H1 (cell line): ENCODE data around the gene NAALADL1. TPM values are rescaled to one million over a fixed set of nuclear protein-coding genes. Genes with fewer than 3 reads are reported as not detected.

Source experiments
- CTCF ChIA-PET: fragments of 300-600 bp; sonication (Branson Sonifier 250); formaldehyde crosslinking; loops from one replicate; lab custom pipeline; 2021; ENCODE audit not compliant: partially characterized antibody; lab: Charles Lee
- POLR2A ChIA-PET: fragments of 300-600 bp; sonication (Branson Sonifier 250); formaldehyde crosslinking; loops from one replicate; lab custom pipeline; 2021; ENCODE audit warnings: inconsistent platforms; ENCODE audit not compliant: partially characterized antibody; lab: Charles Lee
- DNase-seq, 2 experiments: peaks; one replicate each; pipeline versions ENCODE4 v3.0.0 to v3.0.0-alpha.2; 2010 to 2022; ENCODE audit warnings: low spot score in 2 of 2, low read depth in 1 of 2, mixed read lengths in 1 of 2
- FAIRE-seq: peaks from 2 replicates; lab custom pipeline; 2011; peaks lifted over from hg19 to GRCh38; lab: Jason Lieb, UNC
- H2AFZ ChIP-seq: 2 replicates; pipeline ENCODE4 v1.8.1; 2012; ENCODE audit warnings: low read length, inconsistent platforms
- H2AK5ac ChIP-seq: 2 replicates; pipeline ENCODE4 v1.6.1; 2013; ENCODE audit warnings: low read depth, low read length
- H2BK120ac ChIP-seq: replicated peaks from 2 replicates; pipeline ENCODE3; 2013; ENCODE audit warnings: low read depth, low read length, inconsistent platforms
- H2BK12ac ChIP-seq: 2 replicates; pipeline ENCODE4 v1.6.1; 2013; ENCODE audit warnings: low read depth, low read length
- H2BK15ac ChIP-seq: 2 replicates; pipeline ENCODE4 v1.6.1; 2013; ENCODE audit warnings: low read length
- H2BK20ac ChIP-seq: 2 replicates; pipeline ENCODE4 v1.6.1; 2013; ENCODE audit warnings: low read length
- H2BK5ac ChIP-seq: 2 replicates; pipeline ENCODE4 v1.6.1; 2013; ENCODE audit warnings: low read depth, low read length
- H3K14ac ChIP-seq: 2 replicates; pipeline ENCODE4 v1.6.1; 2013; ENCODE audit warnings: inconsistent platforms; ENCODE audit not compliant: insufficient read length
- H3K18ac ChIP-seq: 2 replicates; pipeline ENCODE4 v1.6.1; 2013; ENCODE audit warnings: low read length; ENCODE audit errors: extremely low read depth
- H3K23ac ChIP-seq: 2 replicates; pipeline ENCODE4 v1.6.1; 2013; ENCODE audit warnings: inconsistent platforms; ENCODE audit not compliant: insufficient read length
- H3K23me2 ChIP-seq: 2 replicates; pipeline ENCODE4 v1.6.1; 2013; ENCODE audit warnings: low read depth, low read length
- H3K27ac ChIP-seq: 2 replicates; pipeline ENCODE4 v1.6.1; 2011; ENCODE audit warnings: low read depth, low read length, inconsistent platforms
- H3K27me3 ChIP-seq, 4 experiments: replicated peaks in 1 of 4; 1 replicate in 1 of 4; 2 replicates in 3 of 4; pipeline versions ENCODE4 v1.6.1 to v1.8.1; 2011 to 2013; ENCODE audit warnings: low read length in 3 of 4, mild to moderate bottlenecking in 3 of 4, inconsistent platforms in 2 of 4, mixed read lengths in 2 of 4, moderate library complexity in 1 of 4; ENCODE audit not compliant: control insufficient read depth in 3 of 4, insufficient read depth in 3 of 4; ENCODE audit errors: extremely low read depth in 1 of 4
- H3K36me3 ChIP-seq, 4 experiments: 2 replicates each; pipeline versions ENCODE4 v1.6.1 to v1.8.1; 2011 to 2013; ENCODE audit warnings: mild to moderate bottlenecking in 4 of 4, low read length in 3 of 4, moderate library complexity in 2 of 4, control low read depth in 1 of 4, inconsistent platforms in 1 of 4; ENCODE audit not compliant: insufficient read depth in 4 of 4, control insufficient read depth in 2 of 4
- H3K4ac ChIP-seq: replicated peaks from 2 replicates; pipeline ENCODE3; 2013; ENCODE audit warnings: low read length, low read depth, mixed read lengths, inconsistent platforms; ENCODE audit not compliant: insufficient read length
- H3K4me1 ChIP-seq, 4 experiments: replicated peaks in 1 of 4; 1 replicate in 1 of 4; 2 replicates in 3 of 4; pipeline versions ENCODE4 v1.6.1 to v1.8.1; 2011 to 2013; ENCODE audit warnings: low read length in 3 of 4, inconsistent platforms in 2 of 4, mixed read lengths in 1 of 4; ENCODE audit not compliant: insufficient read depth in 4 of 4, control insufficient read depth in 3 of 4
- H3K4me2 ChIP-seq, 2 experiments: 2 replicates each; pipeline versions ENCODE4 v1.6.1 to v1.8.1; 2011 to 2013; ENCODE audit warnings: low read depth in 2 of 2, low read length in 2 of 2, control low read depth in 1 of 2, inconsistent platforms in 1 of 2, mild to moderate bottlenecking in 1 of 2; ENCODE audit not compliant: insufficient read depth in 1 of 2
- H3K4me3 ChIP-seq, 4 experiments: fragments of 200-600, 300-600 bp in 1 of 4; sonication (generic), shearing (Covaris generic), sonication (Bioruptor Twin) in 1 of 4; 2 replicates each; pipeline versions ENCODE4 v1.5.1 to v1.8.1; 2011 to 2016; ENCODE audit warnings: low read length in 4 of 4, low read depth in 3 of 4, control low read depth in 2 of 4, inconsistent platforms in 2 of 4, mild to moderate bottlenecking in 2 of 4, mixed read lengths in 1 of 4, moderate library complexity in 1 of 4; ENCODE audit not compliant: insufficient read depth in 2 of 4; ENCODE audit errors: extremely low read depth in 1 of 4
- H3K56ac ChIP-seq: replicated peaks from 2 replicates; pipeline ENCODE3; 2013; ENCODE audit warnings: low read depth, mild to moderate bottlenecking, mixed read lengths, low read length, inconsistent platforms; ENCODE audit not compliant: insufficient read length
- H3K79me1 ChIP-seq: 2 replicates; pipeline ENCODE4 v1.6.1; 2013; ENCODE audit warnings: low read depth, low read length, control low read depth
- H3K79me2 ChIP-seq, 2 experiments: 2 replicates each; pipeline versions ENCODE4 v1.6.1 to v1.8.1; 2012 to 2013; ENCODE audit warnings: low read length in 2 of 2, mild to moderate bottlenecking in 2 of 2, inconsistent platforms in 1 of 2; ENCODE audit not compliant: insufficient read depth in 2 of 2, control insufficient read depth in 1 of 2
- H3K9ac ChIP-seq, 4 experiments: replicated peaks in 1 of 4; 1 replicate in 1 of 4; 2 replicates in 3 of 4; pipeline versions ENCODE4 v1.6.1 to v1.8.1; 2011 to 2013; ENCODE audit warnings: low read depth in 3 of 4, low read length in 3 of 4, control low read depth in 2 of 4, mild to moderate bottlenecking in 2 of 4, moderate library complexity in 2 of 4, inconsistent platforms in 1 of 4; ENCODE audit errors: extremely low read depth in 1 of 4
- H3K9me3 ChIP-seq, 2 experiments: 2 replicates each; pipeline versions ENCODE4 v1.6.1 to v1.8.1; 2012 to 2013; ENCODE audit warnings: mild to moderate bottlenecking in 2 of 2, moderate library complexity in 2 of 2, control low read depth in 1 of 2, inconsistent platforms in 1 of 2, low read depth in 1 of 2, low read length in 1 of 2, mixed read lengths in 1 of 2; ENCODE audit not compliant: insufficient read depth in 2 of 2
- H4K20me1 ChIP-seq, 2 experiments: replicated peaks in 1 of 2; 2 replicates each; pipeline versions ENCODE3 to v1.8.1; 2011 to 2013; ENCODE audit warnings: inconsistent platforms in 2 of 2, low read length in 2 of 2, mild to moderate bottlenecking in 1 of 2; ENCODE audit not compliant: insufficient read depth in 2 of 2, control insufficient read depth in 1 of 2
- H4K5ac ChIP-seq: 2 replicates; pipeline ENCODE4 v1.6.1; 2013; ENCODE audit warnings: low read length, low read depth, mixed read lengths, inconsistent platforms; ENCODE audit not compliant: insufficient read length
- H4K8ac ChIP-seq: 2 replicates; pipeline ENCODE4 v1.8.0; 2013; ENCODE audit warnings: mild to moderate bottlenecking, moderate library complexity, low read length, inconsistent platforms; ENCODE audit not compliant: insufficient read depth; ENCODE audit errors: extremely low read depth
- H4K91ac ChIP-seq: replicated peaks from 2 replicates; pipeline ENCODE3; 2013; ENCODE audit warnings: low read length, mixed read lengths, inconsistent platforms; ENCODE audit not compliant: insufficient read length
- CBX5 ChIP-seq: fragments of 300-800, 300-1000 bp; sonication (generic); IDR thresholded peaks from 2 replicates; pipeline ENCODE4 v1.7.1; 2016; ENCODE audit warnings: antibody characterized with exemption, low read length, low read depth
- CREB1 ChIP-seq: IDR thresholded peaks from 2 replicates; pipeline ENCODE4 v1.6.1; 2012; ENCODE audit warnings: inconsistent platforms
- FOSL1 ChIP-seq: IDR thresholded peaks from 2 replicates; pipeline ENCODE4 v1.6.1; 2011; ENCODE audit warnings: mild to moderate bottlenecking, low read depth, low read length, moderate library complexity; ENCODE audit not compliant: insufficient read depth
- GABPA ChIP-seq: IDR thresholded peaks from 2 replicates; pipeline ENCODE4 v1.6.1; 2011; ENCODE audit warnings: mild to moderate bottlenecking, low read length, moderate library complexity, borderline replicate concordance; ENCODE audit not compliant: insufficient read depth
- HDAC2 ChIP-seq, 2 experiments: fragments of 300-600 bp in 1 of 2; sonication (generic) in 1 of 2; IDR thresholded peaks; 2 replicates each; pipeline ENCODE4 v1.6.1; 2011 to 2012; ENCODE audit warnings: low read depth in 2 of 2, low read length in 2 of 2, mild to moderate bottlenecking in 2 of 2, moderate library complexity in 2 of 2, borderline replicate concordance in 1 of 2, inconsistent platforms in 1 of 2
- JUND ChIP-seq: IDR thresholded peaks from 2 replicates; pipeline ENCODE4 v1.6.1; 2011; ENCODE audit warnings: mild to moderate bottlenecking, improper control_type of control experiment, low read length
- RNF2 ChIP-seq: fragments of 200-900, 300-1000 bp; sonication (generic); IDR thresholded peaks from 2 replicates; pipeline ENCODE4 v1.7.1; 2016; ENCODE audit warnings: borderline replicate concordance, low read depth, mild to moderate bottlenecking, antibody characterized with exemption, low read length; ENCODE audit not compliant: poor library complexity, severe bottlenecking; ENCODE audit errors: missing control alignments
- SAP30 ChIP-seq: fragments of 300-600 bp; sonication (generic); IDR thresholded peaks from 2 replicates; pipeline ENCODE4 v1.7.1; 2012; ENCODE audit warnings: low read length, moderate library complexity, mild to moderate bottlenecking, inconsistent platforms; ENCODE audit not compliant: insufficient read depth, insufficient replicate concordance
- SIX5 ChIP-seq: IDR thresholded peaks from 2 replicates; pipeline ENCODE4 v1.6.1; 2011; ENCODE audit warnings: mild to moderate bottlenecking, low read depth, low read length
- SRF ChIP-seq: IDR thresholded peaks from 2 replicates; pipeline ENCODE4 v1.6.1; 2011; ENCODE audit warnings: mild to moderate bottlenecking, low read depth, low read length, moderate library complexity
- TAF1 ChIP-seq: IDR thresholded peaks from 2 replicates; pipeline ENCODE4 v1.6.1; 2011; ENCODE audit warnings: mild to moderate bottlenecking, low read depth, low read length
- YY1 ChIP-seq: IDR thresholded peaks from 2 replicates; pipeline ENCODE4 v1.6.1; 2011; ENCODE audit warnings: low read depth, mild to moderate bottlenecking, low read length
- WGBS, 2 experiments: shearing (Covaris generic) in 1 of 2; methylation state at CpG; one replicate each; pipeline versions ENCODE4 v1.1.6 to v1.1.7; 2013 to 2015; ENCODE audit warnings: low lambda C conversion rate in 2 of 2, mixed read lengths in 2 of 2, inconsistent platforms in 1 of 2, low coverage in 1 of 2, missing lambda C conversion rate in 1 of 2; ENCODE audit not compliant: insufficient replicate concordance in 2 of 2, insufficient coverage in 1 of 2, insufficient read length in 1 of 2; ENCODE audit errors: extremely low coverage in 1 of 2, missing lambda C conversion rate in 1 of 2; 5-methylcytosine and 5-hydroxymethylcytosine counted together
- polyA plus RNA-seq, 7 experiments: library from polyadenylated mRNA; depleted of rRNA in 3 of 7; stranded (reverse) in 5 of 7; unstranded in 2 of 7; fragments of >200 nt in 5 of 7; fragments of 200-250 nt in 2 of 7; gene quantifications; 1 replicate in 5 of 7; 2 replicates in 1 of 7; 4 replicates in 1 of 7; pipeline versions ENCODE4 v1.2.1 to v1.2.3, GENCODE V29; 2011 to 2013; ENCODE audit warnings: missing spikeins in 2 of 7, mixed read lengths in 2 of 7
- total RNA-seq: library from RNA; stranded (reverse); fragmentation: NEBNext Ultra II Directional; extraction: Animal tissue kit (Norgen Biotek cat#: 25700); gene quantifications from 2 replicates; pipeline ENCODE4 v1.2.1, GENCODE V29; 2021
- TF ChIP-seq, protein P1 (sequence below): IDR thresholded peaks from 2 replicates; pipeline ENCODE4 v1.6.1; 2011; ENCODE audit warnings: low read depth, mild to moderate bottlenecking, low read length; ENCODE audit not compliant: insufficient read depth

Gene NAALADL1
- total and polyA plus RNA-seq, 2 of the 8 experiments (the other 6 are each of a cell fraction or from before 2014, with no cell fraction given) = 7.5 to 9.9 TPM

DNA sequence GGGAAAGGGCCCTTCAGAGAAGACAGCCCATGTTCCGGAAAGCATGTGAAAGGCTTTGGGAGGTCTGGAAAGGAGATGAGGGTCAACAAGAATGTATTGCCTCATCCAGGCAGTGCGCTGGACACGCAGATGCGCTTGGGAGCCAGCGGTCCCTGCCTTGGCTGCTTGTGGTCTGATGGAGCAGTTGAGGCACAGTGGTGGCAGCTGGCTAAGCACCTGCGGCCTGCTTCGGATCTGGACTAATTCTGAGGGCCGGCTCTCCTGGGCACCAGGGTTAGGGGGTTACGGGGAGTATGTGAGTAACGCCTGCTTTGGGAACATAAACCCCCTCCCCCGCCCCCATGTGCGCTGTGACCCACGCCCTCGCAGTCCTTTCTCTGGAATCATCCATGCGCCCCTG is 48.7 kb upstream of the NAALADL1 start:
- no peak overlapping the region for H3K4me2 ChIP-seq
- CTCF ChIA-PET = interaction anchor here (0.7 to 7.9 kb wide), 5 partner anchors 9 to 93 kb away, joined by 3 to 85 read pairs (median 12); partner anchors contain the start of genes ARL2 and ZNHIT2
- TF ChIP-seq SIX5 (no peak), YY1 (no peak), SAP30 (no peak), CREB1 (no peak), FOSL1 (no peak), HDAC2 (IDR thresholded peaks at IDR 0.05; ENCODE audit: borderline replicate concordance in 1 of 2, low read depth in 2 of 2, low read length in 2 of 2) (no peak), TAF1 (no peak), RNF2 (no peak), CBX5 (no peak), SRF (no peak), GABPA (no peak), JUND (no peak)
- TF ChIP-seq, protein P1, sequence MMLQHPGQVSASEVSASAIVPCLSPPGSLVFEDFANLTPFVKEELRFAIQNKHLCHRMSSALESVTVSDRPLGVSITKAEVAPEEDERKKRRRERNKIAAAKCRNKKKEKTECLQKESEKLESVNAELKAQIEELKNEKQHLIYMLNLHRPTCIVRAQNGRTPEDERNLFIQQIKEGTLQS = no peak

More for the DNA sequence above, 48.7 kb upstream of the NAALADL1 start:
- POLR2A ChIA-PET = interaction anchor here (1.2 to 17.4 kb wide), 4 partner anchors 9 to 24 kb away, joined by 5 to 305 read pairs (median 12); partner anchors contain the start of gene SYVN1
- Histone ChIP-seq H2BK120ac (no peak overlapping the region), H2AK5ac (no peak overlapping the region), H4K8ac (no peak overlapping the region), H2BK12ac (no peak overlapping the region), H3K4me1 (peaks cover 0 to 10% (median 7%) of the 10 kb centered on the region in 4 experiments; a peak in 6 of 7 replicates), H3K23me2 (peaks cover 3% of the 10 kb centered on the region; the same call in 1 of the 2 replicates), H3K79me1 (0 out of 2 replicates have a peak, but pooled peaks cover 3% of the 10 kb centered on the region), H3K9ac (no peak overlapping the region), H4K20me1 (peaks cover 0 to 23% of the 10 kb centered on the region in 2 experiments), H3K4ac (no peak overlapping the region), H3K79me2 (no peaks in the 10 kb centered on the region; a peak in 1 of 4 replicates), H3K14ac (no peak overlapping the region), H2BK5ac (no peak overlapping the region), H2AFZ (no peak overlapping the region), H3K9me3 (no peaks in the 10 kb centered on the region), H2BK15ac (no peak overlapping the region), H3K4me3 (no peak overlapping the region), H3K27me3 (no peaks in the 10 kb centered on the region), H3K23ac (no peak overlapping the region), H4K5ac (no peak overlapping the region), H3K27ac (no peak overlapping the region), H3K56ac (no peak overlapping the region), H4K91ac (no peak overlapping the region), H3K36me3 (peaks cover 0 to 13% (median 0%) of the 10 kb centered on the region in 4 experiments; a peak in 2 of 8 replicates), H2BK20ac (no peak overlapping the region), H3K18ac (no peak overlapping the region)
- FAIRE-seq = no peak
- WGBS, 2 experiments = 97% methylated on average over 15 of the region's 15 CpGs; no CpG with 5 or more reads in 1 of the 2 experiments
- peak in 1 of 2 experiments; percentile 39 for DNase-seq
